HepG2 (cell line): ENCODE data around the gene NEDD4L. TPM values are rescaled to one million over a fixed set of nuclear protein-coding genes. Genes with fewer than 3 reads are reported as not detected.
A peak's percentile ranks its signal among the peaks of the same experiment; 100 is the strongest.

Experiments used
- DNMT3B ChIP-seq: conservative IDR thresholded peaks from 2 replicates; pipeline ENCODE4 v1.6.1; 2016; ENCODE audit warnings: missing biosample characterization, control low read depth
- JARID2 ChIP-seq: sonication (generic); formaldehyde crosslinking; IDR thresholded peaks from 2 replicates; pipeline ENCODE4 v1.8.1; 2023; ENCODE audit warnings: missing genetic modification reagents, inconsistent platforms; ENCODE audit not compliant: insufficient replicate concordance
- KLF11 ChIP-seq: IDR thresholded peaks from 2 replicates; pipeline ENCODE4 v1.6.1; 2016; ENCODE audit warnings: missing compliant biosample characterization
- KLF6 ChIP-seq: IDR thresholded peaks from 2 replicates; pipeline ENCODE4 v1.8.0; 2016; ENCODE audit warnings: missing biosample characterization, missing genetic modification reagents
- MTA3 ChIP-seq: sonication (generic); formaldehyde crosslinking; IDR thresholded peaks from 2 replicates; pipeline ENCODE4 v1.4.0; 2020; ENCODE audit warnings: missing genetic modification reagents
- POGK ChIP-seq: sonication (generic); formaldehyde crosslinking; conservative IDR thresholded peaks from 2 replicates; pipeline ENCODE4 v1.8.0; 2022; ENCODE audit warnings: mild to moderate bottlenecking, moderate library complexity, missing genetic modification reagents
- SKIL ChIP-seq: sonication (generic); formaldehyde crosslinking; IDR thresholded peaks from 2 replicates; pipeline ENCODE4 v1.8.0; 2022; ENCODE audit warnings: missing genetic modification reagents, mild to moderate bottlenecking, moderate library complexity, borderline replicate concordance
- TP53 ChIP-seq: sonication (generic); formaldehyde crosslinking; conservative IDR thresholded peaks from 2 replicates; pipeline ENCODE4 v1.4.0; 2020; ENCODE audit warnings: missing genetic modification reagents
- ZKSCAN1 ChIP-seq: fragments of 150-350 bp; IDR thresholded peaks from 2 replicates; pipeline ENCODE4 v1.6.1; 2014; ENCODE audit warnings: low read length
- ZNF30 ChIP-seq: sonication (generic); formaldehyde crosslinking; IDR thresholded peaks from 2 replicates; pipeline ENCODE4 v1.5.0; 2020; ENCODE audit warnings: mild to moderate bottlenecking, missing genetic modification reagents
- ZNF44 ChIP-seq: sonication (generic); formaldehyde crosslinking; IDR thresholded peaks from 2 replicates; pipeline ENCODE4 v1.5.1; 2020; ENCODE audit warnings: mild to moderate bottlenecking, missing genetic modification reagents
- ZNF546 ChIP-seq: sonication (generic); formaldehyde crosslinking; conservative IDR thresholded peaks from 2 replicates; pipeline ENCODE4 v1.8.1; 2023; ENCODE audit warnings: mild to moderate bottlenecking, missing genetic modification reagents
- ZNF616 ChIP-seq: sonication (generic); formaldehyde crosslinking; IDR thresholded peaks from 2 replicates; pipeline ENCODE4 v1.5.0; 2020; ENCODE audit warnings: low read depth, mild to moderate bottlenecking, missing genetic modification reagents
- ZNF772 ChIP-seq: sonication (generic); formaldehyde crosslinking; IDR thresholded peaks from 2 replicates; pipeline ENCODE4 v1.5.0; 2020; ENCODE audit warnings: mild to moderate bottlenecking, missing genetic modification reagents
- ZNF775 ChIP-seq: sonication (generic); formaldehyde crosslinking; IDR thresholded peaks from 2 replicates; pipeline ENCODE4 v1.4.0; 2020; ENCODE audit warnings: missing genetic modification reagents, mild to moderate bottlenecking, moderate library complexity, borderline replicate concordance
- ZNF879 ChIP-seq: sonication (generic); formaldehyde crosslinking; IDR thresholded peaks from 2 replicates; pipeline ENCODE4 v1.8.1; 2023; ENCODE audit warnings: missing genetic modification reagents
- polyA plus RNA-seq, 8 experiments: library from polyadenylated mRNA; depleted of rRNA in 3 of 8; stranded (reverse) in 7 of 8; unstranded in 1 of 8; fragments of >200 nt; fragmentation: Illumina TruSeq in 4 of 8; extraction: Trizol in 4 of 8; gene quantifications; 2 replicates each; pipeline versions ENCODE4 v1.2.1 to v1.2.3, GENCODE V29; 2011 to 2016; ENCODE audit warnings: low read depth in 4 of 8, missing spikeins in 1 of 8, mixed read lengths in 1 of 8; ENCODE audit not compliant: insufficient read depth in 1 of 8
- total RNA-seq, 5 experiments: library from RNA; depleted of rRNA; stranded (reverse); fragments of >200 nt; fragmentation: Illumina TruSeq; extraction: Trizol; gene quantifications; 2 replicates each; pipeline ENCODE4 v1.2.3, GENCODE V29; 2016; ENCODE audit warnings: low read depth in 1 of 5
- TF ChIP-seq, protein P1 (sequence below): IDR thresholded peaks from 2 replicates; pipeline ENCODE4 v1.6.1; 2016; ENCODE audit warnings: control low read depth
- TF ChIP-seq, protein P2 (sequence below): sonication (generic); formaldehyde crosslinking; IDR thresholded peaks from 2 replicates; pipeline ENCODE4 v1.4.0; 2020; ENCODE audit warnings: missing genetic modification reagents
- TF ChIP-seq, protein P3 (sequence below): sonication (generic); formaldehyde crosslinking; IDR thresholded peaks from 2 replicates; pipeline ENCODE4 v1.4.0; 2020; ENCODE audit warnings: missing genetic modification reagents, low read depth, mild to moderate bottlenecking, borderline replicate concordance

The NEDD4L gene
- total and polyA plus RNA-seq, 2 of the 13 experiments (the other 11 are each of a cell fraction or from before 2014, with no cell fraction given), result 168 to 390 TPM

GRCh38 chr18:58407649-58408407, 363.8 kb downstream of the NEDD4L start (continued):
- TF ChIP-seq, protein P1, sequence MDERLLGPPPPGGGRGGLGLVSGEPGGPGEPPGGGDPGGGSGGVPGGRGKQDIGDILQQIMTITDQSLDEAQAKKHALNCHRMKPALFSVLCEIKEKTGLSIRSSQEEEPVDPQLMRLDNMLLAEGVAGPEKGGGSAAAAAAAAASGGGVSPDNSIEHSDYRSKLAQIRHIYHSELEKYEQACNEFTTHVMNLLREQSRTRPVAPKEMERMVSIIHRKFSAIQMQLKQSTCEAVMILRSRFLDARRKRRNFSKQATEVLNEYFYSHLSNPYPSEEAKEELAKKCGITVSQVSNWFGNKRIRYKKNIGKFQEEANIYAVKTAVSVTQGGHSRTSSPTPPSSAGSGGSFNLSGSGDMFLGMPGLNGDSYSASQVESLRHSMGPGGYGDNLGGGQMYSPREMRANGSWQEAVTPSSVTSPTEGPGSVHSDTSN (CRISPR knock-in tag), result peak; percentile 70
- TF ChIP-seq TP53 (CRISPR knock-in tag) (no peak), ZNF879 (CRISPR knock-in tag) (peak; percentile 35; the same call in 1 of the 2 replicates), KLF11 (CRISPR knock-in tag) (0 out of 2 replicates have a peak, but pooled peaks have one; percentile 4), POGK (no peak; the same call in 1 of the 2 replicates), ZNF30 (CRISPR knock-in tag) (no peak), KLF6 (CRISPR knock-in tag) (peak; percentile 40), ZKSCAN1 (0 out of 2 replicates have a peak, but pooled peaks have one; percentile 12), ZNF616 (CRISPR knock-in tag) (no peak), MTA3 (no peak), JARID2 (peak; percentile 72), ZNF772 (CRISPR knock-in tag) (no peak), ZNF546 (no peak), ZNF775 (CRISPR knock-in tag) (no peak), ZNF44 (CRISPR knock-in tag) (no peak), SKIL (peak; percentile 97), DNMT3B (CRISPR knock-in tag) (0 out of 2 replicates have a peak, but pooled peaks have one; percentile 38)
- TF ChIP-seq, protein P2, sequence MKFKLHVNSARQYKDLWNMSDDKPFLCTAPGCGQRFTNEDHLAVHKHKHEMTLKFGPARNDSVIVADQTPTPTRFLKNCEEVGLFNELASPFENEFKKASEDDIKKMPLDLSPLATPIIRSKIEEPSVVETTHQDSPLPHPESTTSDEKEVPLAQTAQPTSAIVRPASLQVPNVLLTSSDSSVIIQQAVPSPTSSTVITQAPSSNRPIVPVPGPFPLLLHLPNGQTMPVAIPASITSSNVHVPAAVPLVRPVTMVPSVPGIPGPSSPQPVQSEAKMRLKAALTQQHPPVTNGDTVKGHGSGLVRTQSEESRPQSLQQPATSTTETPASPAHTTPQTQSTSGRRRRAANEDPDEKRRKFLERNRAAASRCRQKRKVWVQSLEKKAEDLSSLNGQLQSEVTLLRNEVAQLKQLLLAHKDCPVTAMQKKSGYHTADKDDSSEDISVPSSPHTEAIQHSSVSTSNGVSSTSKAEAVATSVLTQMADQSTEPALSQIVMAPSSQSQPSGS, result peak; percentile 75
- TF ChIP-seq, protein P3, sequence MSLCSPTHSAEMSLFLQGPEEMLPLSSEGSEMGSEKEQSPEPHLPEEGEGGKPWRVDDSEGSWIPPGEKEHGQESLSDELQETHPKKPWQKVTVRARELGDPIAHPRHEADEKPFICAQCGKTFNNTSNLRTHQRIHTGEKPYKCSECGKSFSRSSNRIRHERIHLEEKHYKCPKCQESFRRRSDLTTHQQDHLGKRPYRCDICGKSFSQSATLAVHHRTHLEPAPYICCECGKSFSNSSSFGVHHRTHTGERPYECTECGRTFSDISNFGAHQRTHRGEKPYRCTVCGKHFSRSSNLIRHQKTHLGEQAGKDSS, result no peak; the same call in 1 of the 2 replicates
